ENCODE data around the gene RBM47.

DNA sequence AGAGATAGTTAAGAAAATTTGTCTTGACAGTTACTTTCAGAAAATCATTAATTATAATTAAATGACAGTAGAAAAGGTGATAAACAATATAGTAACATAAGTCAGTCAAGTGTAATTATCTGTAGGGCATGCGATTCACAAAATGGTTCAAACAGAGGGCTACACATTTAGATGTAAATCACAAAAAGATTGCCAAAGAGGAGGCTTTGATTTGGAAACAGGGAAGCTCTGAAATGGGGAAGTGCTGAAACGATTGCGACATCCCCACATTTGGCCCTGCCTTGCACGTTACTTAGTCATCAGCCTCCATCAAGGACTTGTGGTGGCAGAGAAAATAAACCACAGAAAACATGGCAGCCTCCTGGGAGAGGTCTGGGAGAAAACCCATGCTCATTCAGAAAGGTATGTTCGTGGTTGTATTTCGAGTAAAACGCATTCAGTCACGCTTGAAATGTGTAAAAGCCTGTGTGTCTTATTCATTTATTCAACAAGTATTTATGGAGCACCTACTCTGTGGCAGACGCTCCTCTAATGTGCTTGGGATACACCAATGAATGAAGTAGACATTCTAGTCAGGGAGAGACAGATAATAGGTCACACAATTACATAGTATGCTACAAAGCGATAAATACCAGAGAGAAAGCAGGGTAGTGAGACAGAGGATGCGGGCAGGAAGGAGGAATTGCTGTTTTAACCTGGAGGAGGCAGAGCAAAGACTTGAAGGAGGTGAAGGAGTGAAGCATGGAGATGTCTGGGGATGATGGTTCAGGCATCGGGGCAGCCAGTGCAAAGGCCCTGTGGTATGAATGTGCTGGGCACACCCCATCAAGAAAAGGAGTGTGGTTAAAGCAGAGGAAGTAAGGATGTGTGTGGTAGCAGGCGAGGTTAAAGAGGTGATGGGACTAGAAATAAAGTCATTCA lies 7.8 kb downstream of the RBM47 start:
- TF ChIP-seq POLR2AphosphoS5 (IDR thresholded peaks at IDR 0.05; ENCODE audit: low read depth, low read length) (0 out of 2 replicates have a peak, but pooled peaks have one; percentile 32), POLR2A (IDR thresholded peaks at IDR 0.05; ENCODE audit: low read depth, low read length) (no peak), TAF1 (IDR thresholded peaks at IDR 0.05; ENCODE audit: borderline replicate concordance, low read depth, low read length) (no peak)
